DMS153 treated with DMSO at 0.1 percent for 48 hours (cell line): ENCODE data around the gene CYB561D2.

ENCODE experiments used
- DNase-seq: peaks from one replicate; lab custom pipeline; 2025; ENCODE audit not compliant: unreplicated experiment; lab: John Stamatoyannopoulos, UW

Gene CYB561D2

DNA sequence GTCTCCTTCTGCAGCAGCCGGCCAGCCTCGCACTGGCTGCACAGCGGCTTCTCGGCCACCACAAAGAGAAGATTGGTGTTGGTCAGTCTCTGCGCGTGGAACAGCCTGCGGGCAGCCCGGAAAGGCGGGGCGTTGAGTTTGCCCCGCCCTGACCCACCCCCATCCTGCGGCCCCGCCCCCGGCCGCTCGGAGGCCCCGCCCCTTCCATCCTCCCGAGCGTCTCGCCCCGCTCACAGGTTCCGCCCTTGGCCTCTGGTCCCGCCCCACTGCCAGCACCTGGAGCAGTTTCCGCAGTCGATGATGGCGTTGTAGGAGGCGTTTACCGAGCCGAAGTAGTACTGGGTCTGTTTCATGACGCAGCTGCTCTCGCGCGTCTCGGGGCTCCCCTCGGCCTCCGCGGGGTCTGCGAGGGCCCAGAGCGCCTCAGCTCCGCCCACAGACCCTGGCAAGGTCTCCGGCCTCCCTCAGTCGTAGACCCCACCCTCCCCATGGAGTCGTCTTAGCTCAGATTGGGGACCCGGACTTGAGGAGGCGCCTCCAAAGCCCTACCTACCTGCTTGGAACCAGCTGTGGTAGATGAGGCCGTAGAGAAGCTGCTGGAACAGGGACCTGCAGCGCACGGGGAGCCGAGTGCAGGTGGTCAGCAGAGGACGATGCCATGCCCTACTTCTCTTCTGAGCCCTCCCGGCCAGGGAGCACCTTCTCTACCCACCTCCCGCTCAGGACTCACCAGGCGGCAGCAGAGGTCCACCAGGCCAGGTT, 14.6 kb downstream of the CYB561D2 start:
- DNase-seq, result peak; percentile 28

DNA sequence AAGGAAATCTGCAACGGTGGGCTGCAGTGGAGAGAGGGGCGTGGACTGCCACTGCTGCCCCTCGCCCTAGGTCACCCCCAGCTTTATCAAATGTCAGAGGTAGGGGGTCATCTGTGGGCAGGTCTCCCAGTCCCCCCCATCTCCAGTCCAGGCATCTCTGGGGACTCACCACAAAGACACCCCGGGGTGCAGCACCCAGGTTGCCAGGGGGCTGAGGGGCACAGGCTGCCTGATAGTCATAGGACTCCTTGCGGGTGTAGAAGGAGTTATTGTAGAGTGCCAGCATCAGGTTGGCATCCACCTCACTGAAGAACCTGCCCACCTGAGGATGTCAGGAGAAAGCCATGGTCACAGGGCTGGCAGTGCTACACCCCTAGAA, 15.2 kb downstream of the CYB561D2 start:
- no peak for DNase-seq

DNA sequence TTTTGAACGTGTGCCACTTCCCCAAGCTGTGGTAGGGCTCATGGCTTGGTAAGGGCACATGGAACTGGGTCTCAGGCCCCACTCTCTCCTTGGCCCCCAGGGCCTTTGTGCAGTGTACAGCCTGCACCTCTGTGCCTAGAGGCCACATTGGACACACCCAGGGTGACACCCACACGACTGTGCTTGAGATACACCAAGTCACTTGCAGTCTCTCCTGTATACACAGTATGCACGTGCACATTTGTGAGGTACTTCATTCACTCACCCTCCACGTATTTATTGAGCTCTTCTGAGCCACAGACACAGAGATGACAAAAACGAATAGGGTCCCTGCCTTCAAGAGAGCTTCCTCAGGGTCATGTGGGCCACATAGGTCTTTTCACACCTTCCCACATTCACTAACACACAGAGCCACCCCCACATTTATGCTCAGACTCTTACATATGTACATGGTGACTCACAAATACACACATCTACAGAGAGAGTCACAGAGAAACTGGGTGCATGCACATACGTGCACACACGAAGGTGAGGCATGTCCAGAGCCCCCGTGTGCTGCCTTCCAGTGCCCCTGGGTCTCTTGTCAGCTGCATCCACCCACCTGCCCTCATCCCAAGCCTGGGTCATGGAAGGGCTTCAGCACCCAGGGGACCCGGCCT, 18.5 kb downstream of the CYB561D2 start:
- DNase-seq, result no peak

DNA sequence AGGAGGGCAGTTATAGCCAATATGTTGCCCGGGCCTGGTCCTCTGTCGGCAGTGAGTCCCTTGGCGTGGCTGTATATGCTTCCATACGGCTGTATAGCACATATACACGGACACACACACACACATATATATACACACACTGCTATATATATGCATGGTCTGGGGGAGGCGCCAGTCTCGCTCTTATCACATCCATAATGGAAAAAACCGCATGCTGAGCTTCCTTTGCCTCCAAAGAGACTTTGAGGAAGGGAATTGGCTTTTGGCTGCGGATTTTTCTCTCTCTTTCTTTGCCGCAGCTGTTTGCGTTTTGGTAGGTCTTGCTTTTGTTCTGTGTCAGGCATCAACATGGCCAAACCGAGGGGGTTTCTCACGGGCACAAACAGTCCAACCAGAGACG, 19.9 kb downstream of the CYB561D2 start:
- peak; percentile 17 for DNase-seq

DNA sequence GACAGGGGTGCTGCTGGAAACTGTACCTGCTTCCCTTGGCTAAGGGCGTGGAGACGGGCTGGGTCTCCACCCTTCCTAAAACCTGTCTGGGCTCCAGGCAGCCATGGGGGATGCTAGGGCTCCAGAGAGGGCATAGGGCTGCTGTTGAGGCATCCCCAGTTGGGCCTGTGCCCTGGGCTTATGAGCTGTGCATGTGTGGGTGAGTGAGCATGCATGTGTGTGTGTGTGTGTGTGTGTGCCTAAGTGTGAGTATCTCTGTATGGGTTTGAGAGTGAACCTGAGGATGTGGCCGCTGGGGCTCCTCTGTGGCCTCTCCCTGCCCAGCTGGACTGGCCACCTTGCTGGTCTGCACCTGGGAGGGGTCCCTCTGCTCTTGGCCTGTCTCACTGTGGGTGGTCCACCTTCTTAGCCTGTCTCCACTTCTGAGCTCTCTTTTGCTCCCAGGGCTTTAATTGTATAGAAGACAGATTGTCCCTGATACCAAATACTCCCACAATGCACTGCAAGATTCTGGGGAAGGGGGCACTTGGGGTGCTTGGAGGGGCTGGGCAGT, 20.5 kb downstream of the CYB561D2 start:
- no peak for DNase-seq

DNA sequence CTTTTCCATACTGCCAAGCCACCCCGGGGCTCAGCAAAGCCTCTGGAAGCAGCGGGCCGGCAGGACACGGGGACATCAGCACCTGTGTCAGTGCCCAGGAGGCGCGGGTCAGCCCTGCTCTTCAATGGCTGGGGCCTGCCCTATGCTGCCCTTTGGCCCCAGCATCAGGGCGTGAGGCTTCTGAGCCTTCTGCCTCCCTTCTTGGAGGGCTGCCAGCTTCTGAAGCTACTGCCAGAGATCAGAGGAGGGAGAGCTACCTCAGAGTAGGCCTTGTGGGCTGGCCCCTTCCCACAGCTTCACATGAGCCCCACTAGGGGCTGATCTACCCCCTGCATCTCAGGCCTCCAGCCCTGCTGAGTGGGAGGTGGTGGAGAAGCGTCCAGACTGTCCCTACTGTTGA, 21.7 kb downstream of the CYB561D2 start:
- no peak for DNase-seq

DNA sequence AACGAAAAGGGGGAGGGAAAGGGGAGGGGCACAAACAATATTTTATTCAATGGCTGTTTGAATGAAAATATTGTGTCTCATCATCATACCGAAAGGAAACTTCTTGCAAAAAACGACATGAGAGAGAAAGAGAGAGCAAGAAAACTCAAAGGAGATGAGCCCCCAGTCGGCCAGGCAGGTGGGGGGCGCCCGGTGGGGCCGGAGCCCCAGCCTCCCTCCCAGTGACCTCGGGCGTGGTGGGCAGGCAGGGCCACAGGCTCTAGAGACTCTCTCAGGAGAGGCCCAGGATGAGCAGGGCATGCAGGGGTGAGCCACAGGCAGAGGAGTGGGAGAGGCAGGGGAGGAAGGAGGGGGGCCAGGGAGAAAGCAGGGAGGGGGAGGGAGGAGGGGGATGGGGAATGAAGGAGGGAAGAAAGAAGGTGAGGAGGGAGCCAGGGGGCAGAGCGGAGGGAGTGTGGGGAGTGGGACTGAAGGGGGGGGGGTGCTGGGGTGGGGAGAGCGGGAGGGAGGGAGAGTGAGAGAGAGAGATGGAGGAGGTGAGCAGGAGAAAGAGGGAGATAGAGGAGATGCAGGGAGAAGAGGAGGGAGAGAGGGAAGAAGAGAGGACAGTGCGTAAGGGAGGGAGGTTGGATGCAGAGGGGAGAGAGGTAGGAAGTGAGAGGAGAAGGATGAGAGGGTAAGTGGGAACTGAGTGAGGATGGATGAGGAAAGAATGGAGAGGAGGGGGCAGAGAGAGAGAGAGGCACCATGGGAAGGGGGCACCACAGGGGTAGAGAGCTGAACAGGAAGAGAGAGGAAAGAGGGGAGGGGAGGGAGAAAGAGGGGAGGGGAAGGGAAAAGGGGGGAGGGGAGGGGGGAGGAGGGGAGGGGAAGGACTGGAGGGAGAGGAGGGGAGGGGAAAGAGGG, 22.7 kb downstream of the CYB561D2 start:
- DNase-seq, result no peak

DNA sequence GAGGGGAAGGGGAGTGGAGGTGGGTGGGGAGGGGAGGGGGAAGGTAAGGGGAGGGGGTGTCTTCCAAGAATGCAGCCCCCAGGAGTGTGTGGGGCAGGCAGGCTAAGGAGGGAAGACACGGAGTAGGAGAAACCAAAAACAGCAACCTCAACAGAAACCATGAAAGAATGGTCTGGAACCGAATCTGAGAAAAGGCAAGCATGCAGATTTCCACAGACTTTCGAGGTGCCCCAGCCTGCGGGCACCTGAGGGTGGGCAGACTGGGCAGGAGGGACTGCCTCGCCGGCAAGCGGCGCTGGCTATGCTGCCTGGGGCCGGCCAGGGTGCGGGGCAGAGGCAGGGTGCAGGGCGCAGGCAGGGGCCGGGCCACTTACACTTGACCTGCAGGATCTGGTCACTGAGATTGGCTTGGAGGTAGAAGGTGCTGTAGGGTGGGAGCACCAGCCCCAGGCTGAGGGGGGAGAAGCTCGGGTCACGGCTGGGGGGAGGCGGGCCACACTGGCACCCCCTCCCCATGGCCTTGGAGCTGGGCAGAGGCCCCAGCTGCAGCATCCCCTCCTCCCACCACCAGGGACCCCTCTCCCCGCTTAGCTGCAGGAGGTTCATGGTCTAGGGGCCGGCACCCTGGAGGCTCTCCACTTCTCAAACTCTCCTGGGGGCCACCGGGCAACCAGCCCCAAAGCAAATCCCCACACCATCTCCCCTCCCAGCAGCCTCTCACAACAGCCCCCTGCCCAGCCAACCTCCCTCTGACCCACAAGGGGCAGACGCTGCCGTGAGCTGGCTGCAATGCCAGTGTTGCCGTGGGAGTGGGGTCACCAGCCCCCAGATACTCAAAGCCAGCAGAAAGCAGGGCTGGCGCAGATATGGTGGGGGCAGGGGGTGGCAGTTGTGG, 23.9 kb downstream of the CYB561D2 start:
- DNase-seq, result no peak

DNA sequence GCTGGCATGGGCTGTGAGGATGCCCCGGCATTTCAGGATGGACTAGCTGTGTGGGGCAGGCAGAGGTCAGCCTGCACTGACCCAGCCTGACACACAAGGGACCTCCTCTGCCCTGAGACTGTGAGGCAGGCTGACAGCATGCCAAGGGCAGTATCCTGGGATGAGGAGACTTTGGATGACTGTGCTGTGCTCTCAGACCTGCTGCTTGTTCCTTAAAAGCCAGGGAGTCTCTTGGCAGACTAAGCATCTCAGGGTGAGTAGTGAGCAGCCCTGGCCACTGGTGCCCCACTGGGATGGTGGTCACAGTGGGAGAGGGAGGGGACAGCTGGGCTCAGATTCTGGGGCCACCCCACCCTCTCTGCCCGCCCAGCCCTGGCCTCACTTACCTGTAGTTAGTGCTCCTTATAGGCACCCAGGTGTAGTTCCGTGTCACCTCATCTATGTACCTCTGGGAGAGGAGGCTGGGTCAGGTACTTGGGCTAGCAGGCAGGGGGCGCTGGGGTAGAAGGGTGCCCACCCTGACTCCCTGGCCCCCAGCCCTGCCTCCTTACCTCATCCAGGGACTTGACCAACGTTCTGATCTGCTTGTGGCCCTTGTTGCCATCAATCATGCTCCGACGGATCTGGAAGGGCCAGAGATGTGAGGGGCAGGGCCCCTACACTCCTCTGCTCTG, 24.7 kb downstream of the CYB561D2 start:
- DNase-seq, result no peak

DNA sequence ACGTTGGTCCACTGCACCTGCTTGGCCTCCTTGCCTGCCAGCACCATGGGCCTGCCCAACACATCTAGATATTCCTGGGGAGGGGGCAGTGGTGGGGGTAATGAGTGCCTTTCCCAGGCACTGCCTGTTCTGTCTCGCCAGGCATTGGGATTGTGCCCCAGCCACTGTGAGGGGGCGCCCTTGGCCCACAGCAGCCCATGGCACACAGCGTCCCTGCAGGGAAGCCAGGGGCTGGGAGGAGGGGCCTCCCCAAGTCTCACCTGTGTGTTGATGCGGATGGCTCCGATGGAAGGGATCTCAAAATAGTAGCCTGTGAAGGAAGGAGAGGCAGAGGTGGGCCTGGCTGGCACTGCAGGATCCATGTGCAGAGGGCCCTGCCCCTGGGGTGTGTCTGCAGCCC, 27.4 kb downstream of the CYB561D2 start:
- no peak for DNase-seq

DNA sequence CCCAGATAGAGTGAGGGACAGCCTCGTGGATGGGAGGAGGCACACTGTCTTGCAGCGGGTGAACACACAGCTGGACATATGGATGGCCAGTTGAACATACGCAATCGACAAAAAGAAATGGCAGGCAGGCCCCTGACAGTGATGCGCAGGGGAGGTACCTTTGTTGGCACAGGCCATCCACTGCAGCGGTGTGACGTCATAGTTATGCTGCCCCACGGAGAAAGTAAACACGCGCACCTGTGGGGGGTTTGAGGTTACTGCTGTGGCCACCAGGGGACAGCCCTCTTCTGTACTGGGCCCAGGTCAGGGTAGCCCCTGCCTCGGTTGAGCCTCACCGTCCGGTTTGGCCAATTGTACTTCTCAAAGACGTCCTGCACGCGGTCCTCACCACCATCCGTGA, 28.1 kb downstream of the CYB561D2 start:
- no peak for DNase-seq

DNA sequence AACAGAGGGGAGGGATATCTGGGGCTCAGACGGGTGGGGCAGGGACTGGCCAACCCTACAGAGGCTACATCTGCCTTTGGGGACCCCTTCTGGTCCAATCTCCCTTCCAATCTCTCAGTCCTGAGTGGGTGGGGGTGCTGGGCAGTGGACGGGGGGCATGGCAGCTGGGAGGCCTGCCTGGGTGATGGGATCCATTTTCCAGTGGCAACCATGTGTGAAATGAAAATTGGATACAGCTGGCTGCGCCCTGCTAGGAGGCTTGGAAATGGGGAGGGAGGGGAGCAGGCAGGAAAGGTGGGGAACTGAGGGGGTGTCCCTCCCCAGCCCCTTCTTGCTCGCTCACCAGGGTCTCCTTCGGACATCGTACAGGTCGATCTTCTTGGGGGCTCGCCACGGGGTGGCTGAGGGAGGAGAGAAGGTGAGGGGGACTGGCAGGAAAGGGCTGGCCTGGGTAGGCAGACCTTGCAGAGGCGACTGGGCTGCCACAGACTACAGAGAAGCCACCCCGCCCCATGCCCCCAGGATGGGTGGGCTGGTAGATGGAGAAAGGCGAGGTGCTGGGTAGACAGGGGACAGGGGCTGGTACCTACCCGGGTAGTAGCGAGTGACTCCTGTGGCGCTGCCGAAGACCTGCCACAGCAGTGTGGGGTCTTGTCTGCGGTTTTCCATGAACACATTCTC, 29.9 kb downstream of the CYB561D2 start:
- DNase-seq, result no peak

DNA sequence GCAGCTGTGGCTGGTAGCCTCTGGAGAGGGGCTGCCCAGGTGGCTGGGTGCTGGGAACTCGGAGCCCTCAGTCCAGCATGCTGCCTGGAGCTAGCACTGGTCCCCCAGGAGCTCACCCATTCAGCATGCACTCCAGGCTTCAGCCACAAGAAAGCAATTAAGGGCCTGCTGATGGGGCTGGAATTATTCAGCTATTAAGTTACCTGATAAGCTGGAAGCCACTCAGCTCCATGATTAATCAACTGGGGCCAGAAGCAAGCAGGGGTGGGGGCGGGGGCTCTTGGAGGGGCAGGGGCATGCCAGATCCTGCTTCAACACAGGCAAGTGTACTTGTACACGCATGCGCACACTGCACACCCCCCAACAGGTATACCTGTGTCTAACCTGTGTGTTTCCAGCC, 30.7 kb downstream of the CYB561D2 start:
- no peak for DNase-seq

DNA sequence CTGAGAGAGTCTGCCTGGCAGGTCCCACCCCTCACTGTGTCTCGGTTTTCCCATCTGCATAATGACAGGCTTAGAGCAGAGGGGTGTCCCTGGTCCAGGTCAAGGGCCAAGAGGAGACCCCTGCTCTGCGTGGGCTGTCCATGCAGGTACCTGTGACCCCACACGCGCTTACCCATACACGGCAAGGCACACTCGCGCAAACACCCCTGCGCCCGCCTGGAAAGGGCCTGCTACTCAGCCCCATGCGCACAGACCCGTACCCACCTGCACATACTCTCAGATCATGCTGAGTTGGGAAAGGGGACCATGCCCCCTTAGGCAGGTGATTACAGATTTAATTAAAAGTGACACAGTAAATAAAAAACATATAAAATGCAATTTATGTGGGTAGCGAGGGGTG, 32.1 kb downstream of the CYB561D2 start:
- DNase-seq, result no peak

DNA sequence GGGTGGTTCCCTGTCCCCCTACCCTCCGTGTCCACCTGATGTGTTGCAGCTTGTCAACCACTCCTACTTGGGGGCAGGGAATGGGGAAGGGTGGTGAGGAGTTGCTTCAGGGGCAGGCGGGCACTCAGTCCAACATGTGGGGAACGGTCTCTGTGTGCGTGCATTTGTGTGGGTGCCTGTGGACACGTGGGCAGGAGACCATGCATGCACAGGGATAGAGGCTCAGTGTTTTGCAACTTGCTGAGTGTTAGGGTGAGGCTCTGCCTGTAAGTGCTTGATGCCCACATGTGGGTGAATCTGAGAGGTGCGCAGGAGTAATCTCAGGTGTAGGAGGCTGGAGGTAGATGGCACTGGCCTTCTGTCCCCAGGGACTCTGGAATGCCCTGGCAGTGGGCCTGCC, 33.1 kb downstream of the CYB561D2 start:
- DNase-seq, result no peak

DNA sequence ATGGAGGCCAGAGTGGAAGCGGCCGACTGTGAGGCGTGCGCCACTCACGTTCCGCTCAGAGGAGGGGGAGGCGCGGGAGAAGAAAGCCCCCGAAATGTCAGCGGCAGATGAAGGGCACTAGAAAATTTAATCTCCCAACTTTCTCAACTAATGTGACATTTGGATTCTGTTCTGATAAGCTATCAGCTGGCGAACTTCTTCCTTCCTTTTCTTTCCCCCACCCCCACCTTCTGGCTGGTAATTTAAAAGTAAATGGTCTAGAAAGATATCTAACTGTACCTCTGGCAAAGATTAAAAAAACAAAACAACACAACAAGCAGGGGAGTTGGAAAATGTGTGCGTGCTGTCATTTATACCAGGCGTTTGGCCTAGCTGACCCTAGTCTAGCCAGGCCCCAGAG, 35.1 kb downstream of the CYB561D2 start:
- DNase-seq, result no peak

DNA sequence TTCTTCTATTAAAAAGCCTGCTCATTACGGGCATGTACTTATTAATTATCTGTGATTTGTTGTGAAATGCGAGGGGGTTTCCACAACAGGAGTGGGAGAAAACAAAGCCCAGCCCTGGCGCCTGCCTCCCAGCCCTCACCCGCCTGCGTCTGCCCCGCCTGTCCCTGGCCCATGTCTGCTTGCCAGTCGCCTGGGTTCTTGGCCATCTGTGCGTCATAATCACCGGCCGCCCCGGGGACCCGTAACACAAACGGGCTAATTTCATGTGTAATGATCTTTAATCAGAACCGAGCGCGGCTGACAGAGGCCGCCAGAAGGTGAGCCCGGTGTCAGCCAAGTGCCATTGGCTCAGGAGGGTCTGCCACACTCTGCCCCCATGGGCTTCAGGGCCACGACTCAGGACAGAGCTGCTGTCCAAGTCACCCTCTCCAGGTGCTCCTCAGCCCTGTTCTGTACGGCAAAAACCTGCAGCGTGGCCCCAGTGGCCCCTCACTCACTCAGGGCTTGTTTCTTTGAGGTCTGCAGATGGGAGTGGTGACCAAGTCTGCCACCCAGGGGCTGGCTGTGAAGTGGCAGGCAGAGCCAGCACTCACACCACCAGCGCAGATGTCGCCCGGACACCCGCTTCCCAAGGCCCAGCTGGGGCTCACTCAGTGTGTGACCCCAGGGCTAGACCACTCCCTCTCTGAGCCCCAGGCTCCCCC, 37.5 kb downstream of the CYB561D2 start:
- no peak for DNase-seq

DNA sequence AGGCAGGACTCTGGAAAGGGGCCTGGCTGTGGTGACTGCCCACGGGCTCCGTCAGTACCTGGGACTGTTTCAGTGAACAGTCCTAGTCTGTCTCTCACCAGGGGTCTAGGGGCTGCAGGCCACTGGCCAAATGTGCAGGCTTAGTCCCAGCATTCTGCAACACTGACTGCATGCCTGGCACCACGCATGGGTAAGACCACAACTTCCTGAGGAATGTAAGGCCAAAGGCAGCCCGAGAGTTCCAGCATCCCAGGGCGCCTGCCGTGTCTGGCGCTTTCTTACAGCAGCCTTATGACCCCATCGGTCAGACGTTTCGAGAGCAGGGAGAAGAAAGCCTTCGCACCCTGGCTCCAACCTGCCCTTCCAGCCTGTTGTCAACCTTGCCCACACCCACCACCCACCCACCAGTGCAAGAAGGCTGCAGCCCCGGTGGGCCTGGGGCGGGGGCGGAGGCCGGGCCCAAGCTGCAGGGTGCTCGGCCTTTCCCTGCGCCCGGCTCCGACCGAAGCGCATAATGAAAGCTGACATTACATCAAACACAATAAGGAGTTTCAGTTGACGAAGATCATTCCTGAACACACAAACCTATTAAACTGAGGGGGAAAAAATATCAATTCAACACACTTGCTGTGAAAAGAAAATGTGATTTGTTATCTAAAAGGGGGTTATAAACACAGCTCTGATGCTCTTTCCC, 38.2 kb downstream of the CYB561D2 start:
- DNase-seq, result no peak
